GM12878 (cell line): ENCODE data around the gene SEL1L3. TPM values are rescaled to one million over a fixed set of nuclear protein-coding genes. Genes with fewer than 3 reads are reported as not detected.

Experiments
- ATAC-seq: fragments of 200-7000 bp; cut with Tn5 transposase; 3 replicates; pipeline ENCODE4 v1.9.1; 2020; ENCODE audit warnings: mild to moderate bottlenecking, moderate library complexity
- BruUV-seq: library from RNA; stranded (reverse); fragments of 400-500 nt; replicated peaks from 2 replicates; lab custom pipeline; 2021; lab: Mats Ljungman, UMichigan
- CTCF ChIA-PET: fragments of 300-600 bp; sonication (Branson Sonifier 250); formaldehyde crosslinking; extraction: SDS; loops from one replicate; lab custom pipeline; 2021; ENCODE audit warnings: inconsistent platforms; lab: Yijun Ruan, JAX
- POLR2A ChIA-PET: fragments of 350-600 bp; formaldehyde crosslinking; extraction: SDS; loops from one replicate; lab custom pipeline; 2021; ENCODE audit warnings: inconsistent platforms; lab: Charles Lee
- RAD21 ChIA-PET: fragments of 300-600 bp; sonication (Branson Sonifier 250); formaldehyde crosslinking; loops from one replicate; lab custom pipeline; 2023; ENCODE audit warnings: antibody characterized with exemption; ENCODE audit not compliant: unreplicated experiment; lab: Charles Lee
- SMC1A ChIA-PET: fragments of 300-600 bp; sonication (Branson Sonifier 250); formaldehyde crosslinking; loops from one replicate; lab custom pipeline; 2023; ENCODE audit not compliant: unreplicated experiment, uncharacterized antibody; lab: Charles Lee
- DNase-seq: peaks from one replicate; pipeline ENCODE4 v3.0.0-alpha.2; 2011; ENCODE audit warnings: low read depth, low spot score
- FAIRE-seq: peaks from 3 replicates; lab custom pipeline; 2011; peaks lifted over from hg19 to GRCh38; lab: Jason Lieb, UNC
- H2AFZ ChIP-seq: 2 replicates; pipeline ENCODE4 v1.6.0; 2011; ENCODE audit warnings: low read depth, low read length, control low read depth; ENCODE audit not compliant: control insufficient read depth
- H3K27ac ChIP-seq: 2 replicates; pipeline ENCODE4 v1.5.1; 2011; ENCODE audit warnings: control low read depth; ENCODE audit not compliant: control insufficient read depth, insufficient read depth
- H3K27me3 ChIP-seq, 2 experiments: replicated peaks in 1 of 2; 2 replicates each; pipeline versions ENCODE4 v1.6.0 to v1.6.1; 2011; ENCODE audit warnings: low read length in 1 of 2; ENCODE audit not compliant: control insufficient read depth in 2 of 2, insufficient read depth in 2 of 2
- H3K36me3 ChIP-seq, 2 experiments: 2 replicates each; pipeline ENCODE4 v1.5.1; 2011; ENCODE audit warnings: low read length in 1 of 2; ENCODE audit not compliant: control insufficient read depth in 2 of 2, insufficient read depth in 2 of 2
- H3K4me1 ChIP-seq: 2 replicates; pipeline ENCODE4 v1.6.1; 2011; ENCODE audit warnings: mild to moderate bottlenecking, low read length, moderate library complexity, mixed read lengths; ENCODE audit not compliant: control insufficient read depth, insufficient read depth
- H3K4me2 ChIP-seq: 2 replicates; pipeline ENCODE4 v1.6.0; 2011; ENCODE audit warnings: control low read depth; ENCODE audit not compliant: control insufficient read depth, insufficient read depth
- H3K4me3 ChIP-seq: fragments of 200-600 bp; sonication (generic); 2 replicates; pipeline ENCODE4 v1.5.1; 2016
- H3K79me2 ChIP-seq: 2 replicates; pipeline ENCODE4 v1.6.0; 2011; ENCODE audit warnings: low read length; ENCODE audit not compliant: control insufficient read depth, insufficient read depth
- H3K9ac ChIP-seq: 2 replicates; pipeline ENCODE4 v1.8.0; 2011; ENCODE audit warnings: low read length, control low read depth, mixed read lengths; ENCODE audit not compliant: control insufficient read depth, insufficient read depth
- H3K9me3 ChIP-seq: replicated peaks from 3 replicates; pipeline ENCODE4 v1.5.1; 2011; ENCODE audit warnings: mild to moderate bottlenecking, low read length; ENCODE audit not compliant: control insufficient read depth, insufficient read depth
- H4K20me1 ChIP-seq: 2 replicates; pipeline ENCODE4 v1.6.0; 2011; ENCODE audit not compliant: control insufficient read depth, insufficient read depth
- CHD1 ChIP-seq: IDR thresholded peaks from 2 replicates; pipeline ENCODE4 v1.6.1; 2012; ENCODE audit warnings: low read depth, low read length, improper control_type of control experiment
- CREB1 ChIP-seq: IDR thresholded peaks from 2 replicates; pipeline ENCODE4 v1.6.1; 2012; ENCODE audit warnings: low read depth, mild to moderate bottlenecking, inconsistent platforms
- ESRRA ChIP-seq: IDR thresholded peaks from 2 replicates; pipeline ENCODE4 v1.6.1; 2012; ENCODE audit warnings: mild to moderate bottlenecking, low read length, improper control_type of control experiment
- HCFC1 ChIP-seq: fragments of 150-350 bp; IDR thresholded peaks from 2 replicates; pipeline ENCODE4 v1.6.1; 2014; ENCODE audit warnings: low read length
- JUNB ChIP-seq: IDR thresholded peaks from 2 replicates; pipeline ENCODE4 v1.6.1; 2016; ENCODE audit warnings: antibody characterized with exemption, mild to moderate bottlenecking
- PAX5 ChIP-seq: IDR thresholded peaks from 2 replicates; pipeline ENCODE4 v1.6.1; 2011; ENCODE audit warnings: low read depth, low read length, borderline replicate concordance
- PAX8 ChIP-seq: fragments of 450-650 bp; IDR thresholded peaks from 2 replicates; pipeline ENCODE4 v1.6.1; 2017; ENCODE audit warnings: mild to moderate bottlenecking, moderate library complexity
- SREBF1 ChIP-seq: IDR thresholded peaks from 2 replicates; pipeline ENCODE4 v1.6.1; 2012; ENCODE audit warnings: mild to moderate bottlenecking, low read length
- WRNIP1 ChIP-seq: IDR thresholded peaks from 2 replicates; pipeline ENCODE4 v1.6.1; 2011; ENCODE audit warnings: low read depth, low read length, improper control_type of control experiment, borderline replicate concordance
- ZNF217 ChIP-seq: fragments of 450-650 bp; IDR thresholded peaks from 2 replicates; pipeline ENCODE4 v1.6.1; 2017; ENCODE audit warnings: antibody characterized with exemption, mild to moderate bottlenecking
- ZNF24 ChIP-seq: fragments of 450-650 bp; IDR thresholded peaks from 2 replicates; pipeline ENCODE4 v1.6.1; 2017; ENCODE audit warnings: antibody characterized with exemption, mild to moderate bottlenecking
- ZZZ3 ChIP-seq: IDR thresholded peaks from 2 replicates; pipeline ENCODE4 v1.6.1; 2011; ENCODE audit warnings: low read depth; ENCODE audit not compliant: control insufficient read depth, insufficient read length
- WGBS: methylation state at CpG from one replicate; pipeline ENCODE4 v1.1.6; 2016; ENCODE audit warnings: low lambda C conversion rate; ENCODE audit not compliant: insufficient replicate concordance, insufficient coverage; ENCODE audit errors: missing lambda C conversion rate; 5-methylcytosine and 5-hydroxymethylcytosine counted together
- in situ Hi-C: fragments of 300-500 bp; cut with MboI; formaldehyde crosslinking; loops from 9 replicates; pipeline ENCODE4 v1.14.3; 2018; ENCODE audit warnings: mixed read lengths
- intact Hi-C: fragments of 100-400 bp; cut with micrococcal nuclease; formaldehyde crosslinking; loops from one replicate; pipeline ENCODE4 v1.14.2; 2022; ENCODE audit not compliant: unreplicated experiment
- polyA plus RNA-seq, 11 experiments: library from polyadenylated mRNA; depleted of rRNA in 4 of 11; unstranded in 6 of 11; stranded (reverse) in 5 of 11; fragments of >200 nt; fragmentation: Nextera tagmentation in 4 of 11; fragmentation: Illumina TruSeq in 1 of 11; extraction: Ambion mirVana in 4 of 11; extraction: Trizol in 1 of 11; gene quantifications; 1 replicate in 1 of 11; 2 replicates in 10 of 11; pipeline versions ENCODE4 v1.2.1 to v1.2.3, GENCODE V29; 2011 to 2016; ENCODE audit warnings: inconsistent platforms in 2 of 11, missing spikeins in 2 of 11, low read depth in 1 of 11
- total RNA-seq, 4 experiments: library from RNA; depleted of rRNA in 3 of 4; stranded (reverse); fragments of >200 nt in 3 of 4; fragmentation: Illumina TruSeq in 1 of 4; extraction: Trizol in 1 of 4; gene quantifications; 2 replicates each; pipeline versions ENCODE4 v1.2.1 to v1.2.3, GENCODE V29; 2013 to 2021
- TF ChIP-seq, protein P1 (sequence below): IDR thresholded peaks from 2 replicates; pipeline ENCODE4 v1.6.1; 2011; ENCODE audit warnings: borderline replicate concordance, low read depth, mild to moderate bottlenecking, moderate library complexity, mixed read lengths, low read length; ENCODE audit not compliant: insufficient read depth; ENCODE audit errors: extremely low read length
- TF ChIP-seq, protein P2 (sequence below): IDR thresholded peaks from 2 replicates; pipeline ENCODE4 v1.6.1; 2011; ENCODE audit warnings: borderline replicate concordance, low read depth, mild to moderate bottlenecking, moderate library complexity, low read length; ENCODE audit not compliant: insufficient read depth, poor library complexity, severe bottlenecking
- TF ChIP-seq, protein P3 (sequence below): IDR thresholded peaks from 2 replicates; pipeline ENCODE4 v1.6.1; 2012; ENCODE audit warnings: low read depth, low read length, improper control_type of control experiment

Gene SEL1L3
- total and polyA plus RNA-seq, 10 of the 15 experiments (the other 5 are each of a cell fraction or from before 2014, with no cell fraction given), result 20.4 to 82.2 (median 47.3) TPM

DNA sequence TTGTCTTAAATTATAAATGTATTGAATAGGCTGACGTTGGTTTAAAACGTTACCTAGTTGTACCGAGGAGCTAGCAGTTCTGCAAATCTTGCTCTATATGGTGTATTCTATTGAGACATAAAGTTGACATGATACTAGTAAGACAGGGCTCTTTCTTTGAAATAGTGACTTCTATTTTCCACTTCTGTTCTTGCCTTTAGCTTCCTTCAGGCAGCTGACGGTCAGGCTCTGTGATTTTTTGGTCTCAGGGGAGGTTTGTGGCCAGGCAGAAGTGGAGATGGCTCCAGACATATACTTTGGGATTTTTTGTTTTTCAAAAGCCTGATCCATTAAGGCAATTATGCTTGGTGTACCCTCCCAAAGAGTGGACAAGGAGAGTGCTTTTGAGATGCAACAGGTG lies 111.9 kb downstream of the SEL1L3 start (continued):
- TF ChIP-seq, protein P1, sequence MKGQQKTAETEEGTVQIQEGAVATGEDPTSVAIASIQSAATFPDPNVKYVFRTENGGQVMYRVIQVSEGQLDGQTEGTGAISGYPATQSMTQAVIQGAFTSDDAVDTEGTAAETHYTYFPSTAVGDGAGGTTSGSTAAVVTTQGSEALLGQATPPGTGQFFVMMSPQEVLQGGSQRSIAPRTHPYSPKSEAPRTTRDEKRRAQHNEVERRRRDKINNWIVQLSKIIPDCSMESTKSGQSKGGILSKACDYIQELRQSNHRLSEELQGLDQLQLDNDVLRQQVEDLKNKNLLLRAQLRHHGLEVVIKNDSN, result no peak
- TF ChIP-seq HCFC1, result no peak
- TF ChIP-seq, protein P2, sequence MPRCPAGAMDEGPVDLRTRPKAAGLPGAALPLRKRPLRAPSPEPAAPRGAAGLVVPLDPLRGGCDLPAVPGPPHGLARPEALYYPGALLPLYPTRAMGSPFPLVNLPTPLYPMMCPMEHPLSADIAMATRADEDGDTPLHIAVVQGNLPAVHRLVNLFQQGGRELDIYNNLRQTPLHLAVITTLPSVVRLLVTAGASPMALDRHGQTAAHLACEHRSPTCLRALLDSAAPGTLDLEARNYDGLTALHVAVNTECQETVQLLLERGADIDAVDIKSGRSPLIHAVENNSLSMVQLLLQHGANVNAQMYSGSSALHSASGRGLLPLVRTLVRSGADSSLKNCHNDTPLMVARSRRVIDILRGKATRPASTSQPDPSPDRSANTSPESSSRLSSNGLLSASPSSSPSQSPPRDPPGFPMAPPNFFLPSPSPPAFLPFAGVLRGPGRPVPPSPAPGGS, result no peak
- TF ChIP-seq ZNF24, result no peak
- no peak for TF ChIP-seq SREBF1
- TF ChIP-seq ZZZ3, result no peak
- no peak for TF ChIP-seq CREB1
- no peak for TF ChIP-seq WRNIP1
- no peak for TF ChIP-seq ESRRA
- no peak for TF ChIP-seq PAX5
- TF ChIP-seq CHD1, result no peak

DNA sequence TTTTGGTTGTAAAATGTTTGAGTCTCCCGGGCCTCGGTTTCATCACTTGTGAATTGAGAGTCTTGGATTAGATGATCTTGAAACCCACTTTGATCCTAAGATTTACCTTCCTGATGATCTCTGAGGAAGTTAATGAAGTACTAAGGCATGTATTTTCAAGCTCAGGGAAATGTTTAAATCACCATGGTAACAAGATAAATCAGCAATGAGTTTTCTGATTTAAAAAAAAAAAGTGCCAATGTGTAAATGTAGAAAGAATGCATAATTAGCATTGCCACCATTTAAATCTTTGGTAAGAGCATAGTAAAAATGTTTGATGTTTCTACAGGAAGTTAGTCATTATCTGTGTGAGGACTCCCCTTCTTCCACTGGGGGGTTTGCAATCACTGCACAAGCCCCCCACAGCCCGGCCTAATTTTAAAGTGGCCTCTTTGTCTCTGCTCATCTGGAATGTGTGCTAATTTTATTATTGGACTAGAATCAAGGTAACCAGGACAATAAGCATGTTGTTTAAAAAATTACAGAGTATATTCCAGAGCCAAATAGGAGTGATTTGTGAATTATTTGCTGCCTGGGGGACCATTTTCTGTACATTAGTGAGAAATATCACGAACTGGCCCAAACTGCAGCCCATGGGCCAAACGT lies 113.5 kb downstream of the SEL1L3 start:
- Histone ChIP-seq H3K4me2 (no peak overlapping the region), H3K9ac (no peak overlapping the region), H3K27me3 (no peaks in the 10 kb centered on the region), H3K9me3 (no peaks in the 10 kb centered on the region), H2AFZ (no peak overlapping the region), H3K27ac (no peak overlapping the region), H3K4me3 (no peak overlapping the region), H3K4me1 (no peaks in the 10 kb centered on the region), H3K79me2 (no peaks in the 10 kb centered on the region), H4K20me1 (no peaks in the 10 kb centered on the region)
- SMC1A ChIA-PET, result no interaction called here
- CTCF ChIA-PET, result no interaction called here
- no peak for DNase-seq
- in situ Hi-C loops (no loop called here), intact Hi-C loops (no loop called here)
- no TSS peak for BruUV-seq
- no peak for FAIRE-seq
- POLR2A ChIA-PET, result no interaction called here
- ATAC-seq, result no peak
- TF ChIP-seq, protein P3, sequence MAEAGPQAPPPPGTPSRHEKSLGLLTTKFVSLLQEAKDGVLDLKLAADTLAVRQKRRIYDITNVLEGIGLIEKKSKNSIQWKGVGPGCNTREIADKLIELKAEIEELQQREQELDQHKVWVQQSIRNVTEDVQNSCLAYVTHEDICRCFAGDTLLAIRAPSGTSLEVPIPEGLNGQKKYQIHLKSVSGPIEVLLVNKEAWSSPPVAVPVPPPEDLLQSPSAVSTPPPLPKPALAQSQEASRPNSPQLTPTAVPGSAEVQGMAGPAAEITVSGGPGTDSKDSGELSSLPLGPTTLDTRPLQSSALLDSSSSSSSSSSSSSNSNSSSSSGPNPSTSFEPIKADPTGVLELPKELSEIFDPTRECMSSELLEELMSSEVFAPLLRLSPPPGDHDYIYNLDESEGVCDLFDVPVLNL, result no peak
- no peak for TF ChIP-seq JUNB
- no peak for TF ChIP-seq PAX8
- TF ChIP-seq ZNF217, result no peak
- TF ChIP-seq, all 136 proteins: peak for 0
- no peaks in the 10 kb centered on the region for H3K36me3 ChIP-seq
- RAD21 ChIA-PET, result no interaction called here
- 90% methylated on average over 5 of the region's 5 CpGs for WGBS
